ENCODE measurements around the gene ERC2.

The ERC2 gene

GRCh38 chr3:56365905-56366640 lies 102.2 kb downstream of the ERC2 start:
- H3K27me3 ChIP-seq (ENCODE audit: control insufficient read depth, insufficient read depth, low read length): no peaks in the 10 kb centered on the region
- no peaks in the 10 kb centered on the region for H3K4me1 ChIP-seq (ENCODE audit: control insufficient read depth, insufficient read depth, low read length)
- H3K4me3 ChIP-seq (ENCODE audit: low read length): no peak overlapping the region
- H3K36me3 ChIP-seq (ENCODE audit: insufficient read depth, low read length): no peaks in the 10 kb centered on the region
- H3K9ac ChIP-seq (ENCODE audit: low read depth, low read length): no peak overlapping the region
- H3K4me2 ChIP-seq (ENCODE audit: low read length): no peak overlapping the region
- H3K9me3 ChIP-seq (replicated peaks; ENCODE audit: low read length): no peaks in the 10 kb centered on the region

GRCh38 chr3:56364665-56365064 lies 103.6 kb downstream of the ERC2 start:
- Histone ChIP-seq H3K27me3 (ENCODE audit: control insufficient read depth, insufficient read depth, low read length) (no peaks in the 10 kb centered on the region), H3K36me3 (ENCODE audit: insufficient read depth, low read length) (no peaks in the 10 kb centered on the region), H3K9me3 (replicated peaks; ENCODE audit: low read length) (no peaks in the 10 kb centered on the region), H3K4me2 (ENCODE audit: low read length) (no peak overlapping the region), H3K4me3 (ENCODE audit: low read length) (no peak overlapping the region), H3K4me1 (ENCODE audit: control insufficient read depth, insufficient read depth, low read length) (no peaks in the 10 kb centered on the region), H3K9ac (ENCODE audit: low read depth, low read length) (no peak overlapping the region)

- Histone ChIP-seq H3K9ac (ENCODE audit: low read depth, low read length) (no peak overlapping the region), H3K4me2 (ENCODE audit: low read length) (no peak overlapping the region), H3K27me3 (ENCODE audit: control insufficient read depth, insufficient read depth, low read length) (no peaks in the 10 kb centered on the region), H3K4me3 (ENCODE audit: low read length) (no peak overlapping the region), H3K9me3 (replicated peaks; ENCODE audit: low read length) (no peaks in the 10 kb centered on the region), H3K4me1 (ENCODE audit: control insufficient read depth, insufficient read depth, low read length) (no peaks in the 10 kb centered on the region), H3K36me3 (ENCODE audit: insufficient read depth, low read length) (no peaks in the 10 kb centered on the region)
These were observed 104.5 kb downstream of the ERC2 start for GRCh38 chr3:56363720-56364119.

GRCh38 chr3:56361731-56362130 lies 106.5 kb downstream of the ERC2 start:
- H3K4me3 ChIP-seq (ENCODE audit: low read length): no peak overlapping the region
- no peaks in the 10 kb centered on the region for H3K9me3 ChIP-seq (replicated peaks; ENCODE audit: low read length)
- no peak overlapping the region for H3K4me2 ChIP-seq (ENCODE audit: low read length)
- H3K27me3 ChIP-seq (ENCODE audit: control insufficient read depth, insufficient read depth, low read length): no peaks in the 10 kb centered on the region
- no peaks in the 10 kb centered on the region for H3K4me1 ChIP-seq (ENCODE audit: control insufficient read depth, insufficient read depth, low read length)
- no peaks in the 10 kb centered on the region for H3K36me3 ChIP-seq (ENCODE audit: insufficient read depth, low read length)
- H3K9ac ChIP-seq (ENCODE audit: low read depth, low read length): no peak overlapping the region

GRCh38 chr3:56357266-56357665 lies 111.0 kb downstream of the ERC2 start:
- Histone ChIP-seq H3K9ac (ENCODE audit: low read depth, low read length) (no peak overlapping the region), H3K4me3 (ENCODE audit: low read length) (no peak overlapping the region), H3K9me3 (replicated peaks; ENCODE audit: low read length) (no peaks in the 10 kb centered on the region), H3K36me3 (ENCODE audit: insufficient read depth, low read length) (no peaks in the 10 kb centered on the region), H3K27me3 (ENCODE audit: control insufficient read depth, insufficient read depth, low read length) (no peaks in the 10 kb centered on the region), H3K4me1 (ENCODE audit: control insufficient read depth, insufficient read depth, low read length) (no peaks in the 10 kb centered on the region), H3K4me2 (ENCODE audit: low read length) (no peak overlapping the region)

- no peaks in the 10 kb centered on the region for H3K4me1 ChIP-seq (ENCODE audit: control insufficient read depth, insufficient read depth, low read length)
- no peak overlapping the region for H3K4me2 ChIP-seq (ENCODE audit: low read length)
- no peak overlapping the region for H3K4me3 ChIP-seq (ENCODE audit: low read length)
- H3K9ac ChIP-seq (ENCODE audit: low read depth, low read length): no peak overlapping the region
- no peaks in the 10 kb centered on the region for H3K27me3 ChIP-seq (ENCODE audit: control insufficient read depth, insufficient read depth, low read length)
- no peaks in the 10 kb centered on the region for H3K36me3 ChIP-seq (ENCODE audit: insufficient read depth, low read length)
- no peaks in the 10 kb centered on the region for H3K9me3 ChIP-seq (replicated peaks; ENCODE audit: low read length)
These were observed 111.5 kb downstream of the ERC2 start for GRCh38 chr3:56356808-56357207.

- Histone ChIP-seq H3K9me3 (replicated peaks; ENCODE audit: low read length) (no peaks in the 10 kb centered on the region), H3K36me3 (ENCODE audit: insufficient read depth, low read length) (no peaks in the 10 kb centered on the region), H3K4me3 (ENCODE audit: low read length) (no peak overlapping the region), H3K27me3 (ENCODE audit: control insufficient read depth, insufficient read depth, low read length) (no peaks in the 10 kb centered on the region), H3K9ac (ENCODE audit: low read depth, low read length) (no peak overlapping the region), H3K4me2 (ENCODE audit: low read length) (no peak overlapping the region), H3K4me1 (ENCODE audit: control insufficient read depth, insufficient read depth, low read length) (no peaks in the 10 kb centered on the region)
These were observed 112.6 kb downstream of the ERC2 start for GRCh38 chr3:56355570-56356185.

GRCh38 chr3:56351537-56351936 lies 116.7 kb downstream of the ERC2 start:
- H3K4me2 ChIP-seq (ENCODE audit: low read length): no peak overlapping the region
- no peaks in the 10 kb centered on the region for H3K4me1 ChIP-seq (ENCODE audit: control insufficient read depth, insufficient read depth, low read length)
- no peaks in the 10 kb centered on the region for H3K27me3 ChIP-seq (ENCODE audit: control insufficient read depth, insufficient read depth, low read length)
- H3K4me3 ChIP-seq (ENCODE audit: low read length): no peak overlapping the region
- H3K9ac ChIP-seq (ENCODE audit: low read depth, low read length): no peak overlapping the region
- H3K36me3 ChIP-seq (ENCODE audit: insufficient read depth, low read length): no peaks in the 10 kb centered on the region
- H3K9me3 ChIP-seq (replicated peaks; ENCODE audit: low read length): no peaks in the 10 kb centered on the region

GRCh38 chr3:56347219-56347871 lies 120.9 kb downstream of the ERC2 start:
- Histone ChIP-seq H3K4me3 (ENCODE audit: low read length) (no peak overlapping the region), H3K4me2 (ENCODE audit: low read length) (no peak overlapping the region), H3K9ac (ENCODE audit: low read depth, low read length) (no peak overlapping the region), H3K9me3 (replicated peaks; ENCODE audit: low read length) (no peaks in the 10 kb centered on the region), H3K36me3 (ENCODE audit: insufficient read depth, low read length) (no peaks in the 10 kb centered on the region), H3K27me3 (ENCODE audit: control insufficient read depth, insufficient read depth, low read length) (peaks cover 3% of the 10 kb centered on the region), H3K4me1 (ENCODE audit: control insufficient read depth, insufficient read depth, low read length) (no peaks in the 10 kb centered on the region)

GRCh38 chr3:56342475-56342874 lies 125.8 kb downstream of the ERC2 start:
- Histone ChIP-seq H3K4me3 (ENCODE audit: low read length) (no peak overlapping the region), H3K9me3 (replicated peaks; ENCODE audit: low read length) (no peaks in the 10 kb centered on the region), H3K9ac (ENCODE audit: low read depth, low read length) (no peak overlapping the region), H3K27me3 (ENCODE audit: control insufficient read depth, insufficient read depth, low read length) (peaks cover 6% of the 10 kb centered on the region), H3K4me1 (ENCODE audit: control insufficient read depth, insufficient read depth, low read length) (no peaks in the 10 kb centered on the region), H3K36me3 (ENCODE audit: insufficient read depth, low read length) (no peaks in the 10 kb centered on the region), H3K4me2 (ENCODE audit: low read length) (no peak overlapping the region)

- no peaks in the 10 kb centered on the region for H3K9me3 ChIP-seq (replicated peaks; ENCODE audit: low read length)
- no peaks in the 10 kb centered on the region for H3K36me3 ChIP-seq (ENCODE audit: insufficient read depth, low read length)
- H3K4me1 ChIP-seq (ENCODE audit: control insufficient read depth, insufficient read depth, low read length): no peaks in the 10 kb centered on the region
These were observed 128.6 kb downstream of the ERC2 start for GRCh38 chr3:56339671-56340070.

More at GRCh38 chr3:56339671-56340070, 128.6 kb downstream of the ERC2 start:
- H3K4me2 ChIP-seq (ENCODE audit: low read length): no peak overlapping the region
- H3K4me3 ChIP-seq (ENCODE audit: low read length): no peak overlapping the region
- H3K27me3 ChIP-seq (ENCODE audit: control insufficient read depth, insufficient read depth, low read length): peaks cover 9% of the 10 kb centered on the region
- no peak overlapping the region for H3K9ac ChIP-seq (ENCODE audit: low read depth, low read length)
